GM12873 (cell line): ENCODE measurements around the gene JAKMIP2.

Experiments
- CTCF ChIP-seq: IDR thresholded peaks from 2 replicates; pipeline ENCODE4 v1.5.1; 2012; ENCODE audit warnings: low read depth, mild to moderate bottlenecking, moderate library complexity, low read length, control low read depth; ENCODE audit not compliant: insufficient read depth; ENCODE audit errors: missing control alignments

The JAKMIP2 gene

GRCh38 chr5:147689426-147689825 lies 93.1 kb downstream of the JAKMIP2 start:
- TF ChIP-seq CTCF: no peak

GRCh38 chr5:147688656-147689356 lies 93.7 kb downstream of the JAKMIP2 start:
- TF ChIP-seq CTCF: no peak

GRCh38 chr5:147687118-147687517 lies 95.4 kb downstream of the JAKMIP2 start:
- TF ChIP-seq CTCF: no peak

GRCh38 chr5:147686421-147686820 lies 96.1 kb downstream of the JAKMIP2 start:
- no peak for TF ChIP-seq CTCF

GRCh38 chr5:147685993-147686392 lies 96.5 kb downstream of the JAKMIP2 start:
- TF ChIP-seq CTCF: no peak

GRCh38 chr5:147675168-147675567 lies 107.4 kb downstream of the JAKMIP2 start:
- no peak for TF ChIP-seq CTCF

GRCh38 chr5:147674411-147674810 lies 108.1 kb downstream of the JAKMIP2 start:
- TF ChIP-seq CTCF: no peak
